GM12873 (cell line): Measurements from ENCODE around the gene LEKR1.

ENCODE experiments used
- TF ChIP-seq, protein P1 (sequence below): IDR thresholded peaks from 2 replicates; pipeline ENCODE4 v1.5.1; 2012; ENCODE audit warnings: low read depth, mild to moderate bottlenecking, moderate library complexity, low read length, control low read depth; ENCODE audit not compliant: insufficient read depth; ENCODE audit errors: missing control alignments

The LEKR1 gene

DNA sequence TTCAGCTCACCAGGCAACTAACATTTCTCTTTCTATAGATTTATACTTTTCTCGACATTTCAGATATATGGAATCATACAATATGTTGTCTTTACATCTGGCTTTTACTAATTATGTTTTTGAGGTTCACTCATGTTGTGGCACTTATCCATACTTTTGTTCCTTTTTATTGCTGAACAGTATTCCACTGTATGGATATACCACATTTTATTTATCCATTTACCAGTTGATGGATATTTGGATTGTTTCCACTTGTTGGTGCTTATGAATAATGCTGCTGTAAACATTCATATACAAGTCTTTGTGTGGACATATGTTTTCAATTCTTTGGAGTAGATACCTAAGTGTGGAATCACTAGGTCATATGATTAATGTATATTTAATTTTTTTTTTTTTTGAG is 97.2 kb downstream of the LEKR1 start:
- TF ChIP-seq, protein P1, sequence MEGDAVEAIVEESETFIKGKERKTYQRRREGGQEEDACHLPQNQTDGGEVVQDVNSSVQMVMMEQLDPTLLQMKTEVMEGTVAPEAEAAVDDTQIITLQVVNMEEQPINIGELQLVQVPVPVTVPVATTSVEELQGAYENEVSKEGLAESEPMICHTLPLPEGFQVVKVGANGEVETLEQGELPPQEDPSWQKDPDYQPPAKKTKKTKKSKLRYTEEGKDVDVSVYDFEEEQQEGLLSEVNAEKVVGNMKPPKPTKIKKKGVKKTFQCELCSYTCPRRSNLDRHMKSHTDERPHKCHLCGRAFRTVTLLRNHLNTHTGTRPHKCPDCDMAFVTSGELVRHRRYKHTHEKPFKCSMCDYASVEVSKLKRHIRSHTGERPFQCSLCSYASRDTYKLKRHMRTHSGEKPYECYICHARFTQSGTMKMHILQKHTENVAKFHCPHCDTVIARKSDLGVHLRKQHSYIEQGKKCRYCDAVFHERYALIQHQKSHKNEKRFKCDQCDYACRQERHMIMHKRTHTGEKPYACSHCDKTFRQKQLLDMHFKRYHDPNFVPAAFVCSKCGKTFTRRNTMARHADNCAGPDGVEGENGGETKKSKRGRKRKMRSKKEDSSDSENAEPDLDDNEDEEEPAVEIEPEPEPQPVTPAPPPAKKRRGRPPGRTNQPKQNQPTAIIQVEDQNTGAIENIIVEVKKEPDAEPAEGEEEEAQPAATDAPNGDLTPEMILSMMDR, result no peak

DNA sequence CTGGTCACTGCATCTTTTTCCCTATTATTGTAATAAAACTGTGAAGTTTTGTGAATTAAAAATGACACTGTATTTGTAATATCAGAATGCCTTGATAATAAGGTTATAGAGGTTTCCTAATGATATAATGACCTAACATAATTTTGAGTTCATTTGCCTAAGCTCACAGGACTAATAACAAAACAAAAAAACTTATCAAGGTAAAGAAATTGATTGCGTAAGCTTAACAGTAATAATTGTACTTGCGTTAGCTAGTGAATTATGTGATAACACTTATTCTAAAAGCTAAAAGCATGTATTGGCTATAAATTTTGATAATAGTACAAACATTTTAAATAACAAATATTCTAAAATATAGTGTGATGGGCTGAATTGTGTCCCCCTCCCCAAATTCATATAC is 112.6 kb downstream of the LEKR1 start:
- TF ChIP-seq, protein P1, result no peak

DNA sequence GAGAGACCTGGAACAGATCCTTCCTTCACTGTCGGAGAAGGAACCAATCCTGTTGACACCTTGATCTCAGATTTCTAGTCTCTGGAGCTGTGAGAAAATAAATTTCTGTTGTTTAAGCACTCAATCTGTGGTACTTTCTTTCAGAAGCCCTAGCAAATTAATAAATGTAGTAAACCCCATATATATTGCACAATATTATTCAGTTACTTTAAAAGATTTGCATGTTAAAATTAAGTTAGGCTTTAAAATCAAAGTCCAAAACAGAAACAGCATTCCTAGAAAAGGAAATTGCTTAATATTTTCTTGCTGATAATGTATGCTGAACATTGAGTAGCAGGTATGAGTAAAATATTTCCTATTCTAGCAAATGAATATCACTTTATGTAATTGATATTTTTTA is 113.2 kb downstream of the LEKR1 start:
- TF ChIP-seq, protein P1, result no peak

DNA sequence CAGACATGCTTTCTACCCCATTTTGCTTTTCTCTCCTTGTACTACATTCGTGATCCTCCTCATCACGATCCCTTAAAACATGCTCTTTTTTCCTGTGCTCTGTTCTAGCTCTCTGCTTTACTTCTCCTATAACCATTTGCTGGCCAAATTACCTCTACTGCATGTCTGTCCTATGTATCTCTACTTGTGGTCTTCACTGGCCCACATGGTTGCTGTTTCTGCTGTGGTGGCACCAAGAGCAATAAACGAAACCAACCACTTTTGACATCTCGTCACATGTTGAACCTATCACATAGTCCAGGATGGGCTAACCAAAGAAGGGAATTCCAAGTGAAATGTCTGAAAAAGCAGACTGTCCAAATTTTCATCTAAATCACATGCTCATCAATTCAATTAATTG is 115.2 kb downstream of the LEKR1 start:
- TF ChIP-seq, protein P1, result no peak

DNA sequence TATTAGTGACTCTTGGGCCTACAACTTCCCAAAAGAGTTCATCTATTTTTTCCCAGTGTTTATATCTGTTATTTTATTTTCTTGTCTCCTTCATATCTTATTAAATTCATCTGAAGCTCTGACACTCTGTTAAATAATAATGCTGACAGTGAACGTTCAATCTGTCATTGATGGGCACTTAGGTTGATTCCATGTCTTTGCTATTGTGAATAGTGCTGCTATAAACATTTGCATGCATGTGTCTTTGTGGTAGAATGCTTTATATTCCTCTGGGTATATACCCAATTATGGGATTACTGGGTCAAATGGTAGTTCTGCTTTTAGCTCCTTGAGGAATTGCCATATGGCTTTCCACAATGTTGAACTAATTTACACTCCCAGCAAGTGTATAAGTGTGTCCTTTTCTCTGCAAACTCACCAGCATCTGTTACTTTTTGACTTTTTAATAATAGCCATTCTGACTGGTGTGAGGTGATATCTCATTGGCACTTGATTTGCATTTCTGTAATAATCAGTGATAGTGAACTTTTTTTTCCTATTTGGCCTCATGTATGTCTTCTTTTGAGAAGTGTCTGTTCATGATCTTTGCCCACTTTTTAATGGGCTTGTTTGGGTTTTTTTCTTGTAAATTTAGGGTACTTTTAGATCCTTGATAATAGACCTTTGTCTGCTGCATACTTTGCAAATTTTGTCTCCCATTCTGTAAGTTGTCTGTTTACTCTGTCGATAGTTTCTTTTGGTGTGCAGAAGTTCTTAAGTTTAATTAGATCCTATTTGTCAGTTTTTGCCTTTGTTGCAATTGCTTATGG is 122.5 kb downstream of the LEKR1 start:
- TF ChIP-seq, protein P1, result no peak

DNA sequence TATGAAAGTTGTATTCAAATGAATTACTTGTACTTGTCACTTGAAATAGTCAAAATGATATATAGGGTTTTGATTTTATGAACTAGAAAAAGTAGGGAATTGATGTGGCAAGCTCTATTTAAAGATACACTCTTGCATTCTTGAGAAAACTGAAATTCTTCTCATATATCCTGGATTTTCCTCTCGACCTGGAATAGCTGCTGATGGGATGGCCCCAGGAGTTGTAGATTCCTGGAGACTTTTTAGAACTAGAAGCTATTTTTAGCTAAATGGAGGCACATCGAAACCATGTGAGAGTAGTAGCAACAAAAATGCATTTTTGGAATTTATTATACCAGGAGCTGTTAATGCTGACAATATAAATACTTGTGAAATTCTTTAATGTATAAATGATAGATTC is 125.9 kb downstream of the LEKR1 start:
- TF ChIP-seq, protein P1, result no peak

DNA sequence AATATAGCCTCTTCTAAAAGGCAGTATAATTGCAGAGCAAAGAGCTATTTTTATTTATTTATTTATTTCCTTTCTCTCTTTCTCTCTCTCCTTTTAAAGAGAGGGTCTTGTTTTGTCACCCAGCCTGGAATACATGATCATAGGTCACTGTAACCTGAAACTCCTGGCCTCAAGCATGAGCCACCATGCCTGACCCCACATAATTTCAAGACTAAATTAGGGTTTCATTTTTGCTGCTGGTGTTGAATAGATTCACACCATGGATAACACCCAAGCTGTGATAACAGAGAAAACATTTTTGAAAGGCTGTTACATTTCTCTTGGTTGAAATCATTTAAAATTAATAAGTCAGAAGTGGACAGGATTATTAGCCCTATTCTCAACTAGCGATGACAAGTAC is 131.6 kb downstream of the LEKR1 start:
- TF ChIP-seq, protein P1, result no peak
